Measurements from ENCODE around the gene TPGS2.

Gene TPGS2

DNA sequence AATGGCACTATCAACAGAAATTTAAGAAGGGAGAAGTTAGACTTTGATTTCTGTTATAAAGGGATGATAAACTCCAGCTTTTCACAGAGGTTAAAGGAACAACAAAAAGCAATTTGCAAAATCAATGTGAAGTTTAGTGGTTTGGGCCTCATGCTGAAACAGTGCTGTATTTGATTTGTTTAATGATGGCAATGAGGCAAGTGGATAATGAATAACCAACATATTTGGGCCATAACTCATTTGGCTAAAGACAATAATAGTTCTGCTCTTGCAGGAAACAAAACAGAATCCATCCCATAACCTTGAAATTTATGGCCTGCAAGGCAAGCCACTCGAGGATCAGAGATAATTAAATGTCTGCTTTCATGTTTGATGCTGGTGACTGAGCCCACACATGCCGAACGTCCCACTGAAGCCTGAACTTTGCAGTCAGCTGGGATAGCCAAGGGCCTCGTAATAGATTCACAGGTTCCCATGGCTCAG, 56.5 kb downstream of the TPGS2 start:
- H3K36me3 ChIP-seq: no peaks in the 10 kb centered on the region
- no peak overlapping the region for H3K4me3 ChIP-seq (ENCODE audit: low read depth, low read length)
- no peak for TF ChIP-seq CTCF (IDR thresholded peaks at IDR 0.05; ENCODE audit: low read depth, low read length)
- H3K27me3 ChIP-seq (ENCODE audit: insufficient read depth, low read depth, severe bottlenecking): no peaks in the 10 kb centered on the region
- DNase-seq: no peak
- no peaks in the 10 kb centered on the region for H3K9me3 ChIP-seq (ENCODE audit: severe bottlenecking)
- no peak overlapping the region for H3K27ac ChIP-seq

GRCh38 chr18:36771245-36771644, 57.6 kb downstream of the TPGS2 start:
- Histone ChIP-seq H3K27me3 (ENCODE audit: insufficient read depth, low read depth, severe bottlenecking) (no peaks in the 10 kb centered on the region), H3K36me3 (no peaks in the 10 kb centered on the region), H3K9me3 (ENCODE audit: severe bottlenecking) (no peaks in the 10 kb centered on the region), H3K27ac (no peak overlapping the region), H3K4me3 (ENCODE audit: low read depth, low read length) (no peak overlapping the region)
- DNase-seq: no peak
- TF ChIP-seq CTCF (IDR thresholded peaks at IDR 0.05; ENCODE audit: low read depth, low read length): no peak

GRCh38 chr18:36770315-36770946, 58.4 kb downstream of the TPGS2 start:
- Histone ChIP-seq H3K36me3 (no peaks in the 10 kb centered on the region), H3K27me3 (ENCODE audit: insufficient read depth, low read depth, severe bottlenecking) (no peaks in the 10 kb centered on the region), H3K27ac (no peak overlapping the region), H3K9me3 (ENCODE audit: severe bottlenecking) (no peaks in the 10 kb centered on the region), H3K4me3 (ENCODE audit: low read depth, low read length) (no peak overlapping the region)
- TF ChIP-seq CTCF (IDR thresholded peaks at IDR 0.05; ENCODE audit: low read depth, low read length): no peak
- DNase-seq: no peak

GRCh38 chr18:36769611-36770314, 59.0 kb downstream of the TPGS2 start:
- no peaks in the 10 kb centered on the region for H3K9me3 ChIP-seq (ENCODE audit: severe bottlenecking)
- H3K4me3 ChIP-seq (ENCODE audit: low read depth, low read length): no peak overlapping the region
- no peaks in the 10 kb centered on the region for H3K36me3 ChIP-seq
- no peaks in the 10 kb centered on the region for H3K27me3 ChIP-seq (ENCODE audit: insufficient read depth, low read depth, severe bottlenecking)
- no peak overlapping the region for H3K27ac ChIP-seq
- peak; percentile 48 for DNase-seq
- peak; percentile 83 for TF ChIP-seq CTCF (IDR thresholded peaks at IDR 0.05; ENCODE audit: low read depth, low read length)

DNA sequence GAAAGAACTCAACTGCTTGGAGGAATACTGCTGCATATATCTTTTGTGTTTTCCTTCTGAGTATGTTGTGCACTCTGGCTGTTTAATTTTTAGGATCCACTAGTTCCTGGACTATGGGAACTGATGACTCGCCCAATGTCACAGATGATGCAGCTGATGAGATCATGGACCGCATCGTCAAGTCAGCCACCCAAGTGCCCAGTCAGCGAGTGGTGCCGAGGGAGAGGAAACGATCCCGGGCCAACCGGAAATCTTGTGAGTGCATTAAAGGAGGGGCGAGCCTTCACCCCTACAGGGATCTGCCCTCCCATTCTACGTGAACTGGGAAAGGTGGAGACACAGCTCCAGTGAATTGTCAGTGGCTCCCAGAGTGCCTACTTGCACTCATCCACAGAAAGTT, 59.6 kb downstream of the TPGS2 start:
- H3K4me3 ChIP-seq (ENCODE audit: low read depth, low read length): no peak overlapping the region
- no peaks in the 10 kb centered on the region for H3K36me3 ChIP-seq
- no peak for DNase-seq
- no peak for TF ChIP-seq CTCF (IDR thresholded peaks at IDR 0.05; ENCODE audit: low read depth, low read length)
- no peaks in the 10 kb centered on the region for H3K9me3 ChIP-seq (ENCODE audit: severe bottlenecking)
- H3K27me3 ChIP-seq (ENCODE audit: insufficient read depth, low read depth, severe bottlenecking): no peaks in the 10 kb centered on the region
- H3K27ac ChIP-seq: no peak overlapping the region

Measured in WERI-Rb-1 (cell line).